ENCODE data around the gene RBX1. TPM values are rescaled to one million over a fixed set of nuclear protein-coding genes. Genes with fewer than 3 reads are reported as not detected.

Gene RBX1
- total and polyA plus RNA-seq, 7 experiments from 2014 or later, result 28.9 to 171 (median 34.3) TPM

- Histone ChIP-seq H3K27ac (ENCODE audit: low read depth, low read length) (no peak overlapping the region), H3K36me3 (ENCODE audit: control insufficient read depth in 2 of 3, insufficient read depth in 3 of 3, low read length in 3 of 3) (peaks cover 0 to 24% (median 0%) of the 10 kb centered on the region in 3 experiments), H3K4me1 (ENCODE audit: control insufficient read depth in 2 of 2, insufficient read depth in 2 of 2, low read length in 2 of 2) (no peaks in the 10 kb centered on the region), H3K9me3 (ENCODE audit: control insufficient read depth in 2 of 3, low read length in 3 of 3) (no peaks in the 10 kb centered on the region), H3K27me3 (ENCODE audit: control insufficient read depth in 2 of 2, insufficient read depth in 2 of 2, low read length in 2 of 2) (no peaks in the 10 kb centered on the region), H3K4me3 (ENCODE audit: low read length) (no peak overlapping the region)
- Mint-ChIP-seq H3K36me3 (peaks cover 3 to 21% (median 10%) of the 10 kb centered on the region in 5 donors), H3K9me3 (no peaks in the 10 kb centered on the region), H3K4me3 (no peak overlapping the region), H3K27me3 (no peaks in the 10 kb centered on the region), H3K4me1 (peaks cover 0 to 5% (median 0%) of the 10 kb centered on the region in 7 donors), H3K27ac (no peak overlapping the region)
- no peak for DNase-seq
- ChIA-PET POLR2A (interaction anchor here (0.7 kb wide), 1 partner anchor 84 kb away, joined by 3 read pairs; no protein-coding TSS in a partner anchor), CTCF (no interaction called here)
- no peak for ATAC-seq
- intact Hi-C loops (cut with micrococcal nuclease), result no loop called here
Observed at GRCh38 chr22:40975366-40975765, 24.2 kb downstream of the RBX1 start.

GRCh38 chr22:40976866-40977700 lies 25.9 kb downstream of the RBX1 start:
- peak overlapping the region in 1 of 9 donors; percentile 2 for H3K27ac Mint-ChIP-seq
- no peak for ATAC-seq
- Histone ChIP-seq H3K36me3 (ENCODE audit: control insufficient read depth in 2 of 3, insufficient read depth in 3 of 3, low read length in 3 of 3) (peaks cover 0 to 12% (median 0%) of the 10 kb centered on the region in 3 experiments), H3K27ac (ENCODE audit: low read depth, low read length) (no peak overlapping the region), H3K9me3 (ENCODE audit: control insufficient read depth in 2 of 3, low read length in 3 of 3) (no peaks in the 10 kb centered on the region), H3K4me1 (ENCODE audit: control insufficient read depth in 2 of 2, insufficient read depth in 2 of 2, low read length in 2 of 2) (no peaks in the 10 kb centered on the region), H3K27me3 (ENCODE audit: control insufficient read depth in 2 of 2, insufficient read depth in 2 of 2, low read length in 2 of 2) (no peaks in the 10 kb centered on the region), H3K4me3 (ENCODE audit: low read length) (no peak overlapping the region)
- intact Hi-C loops (cut with micrococcal nuclease), result no loop called here
- ChIA-PET POLR2A (interaction anchor here (0.6 kb wide), 1 partner anchor 42 kb away, joined by 3 read pairs; no protein-coding TSS in a partner anchor), CTCF (no interaction called here)
- H3K4me3 Mint-ChIP-seq, result no peak overlapping the region
- H3K36me3 Mint-ChIP-seq, result peaks cover 0 to 14% (median 8%) of the 10 kb centered on the region in 5 donors
- H3K4me1 Mint-ChIP-seq, result peaks cover 0 to 5% (median 0%) of the 10 kb centered on the region in 7 donors
- no peaks in the 10 kb centered on the region for H3K9me3 Mint-ChIP-seq
- no peak for DNase-seq
- H3K27me3 Mint-ChIP-seq, result no peaks in the 10 kb centered on the region

DNA sequence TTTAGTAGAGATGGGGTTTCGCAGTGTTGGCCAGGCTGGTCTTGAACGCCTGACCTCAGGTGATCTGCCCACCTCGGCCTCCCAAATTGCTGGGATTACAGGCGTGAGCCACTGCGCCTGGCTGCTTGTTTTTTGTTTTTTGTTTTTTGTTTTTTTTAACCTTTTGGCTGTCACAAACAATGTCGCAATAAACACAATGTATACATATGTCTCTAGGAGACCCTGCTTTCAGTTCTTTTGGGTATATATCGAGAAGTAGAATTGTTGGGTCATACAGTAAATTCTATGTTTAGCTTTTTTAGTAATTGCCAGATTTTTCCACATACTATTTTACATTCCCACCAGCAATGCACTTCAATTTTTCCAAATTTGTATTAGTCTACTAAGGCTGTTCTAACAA lies 28.0 kb downstream of the RBX1 start:
- intact Hi-C loops (cut with micrococcal nuclease), result no loop called here
- Mint-ChIP-seq H3K36me3 (no peaks in the 10 kb centered on the region), H3K9me3 (no peaks in the 10 kb centered on the region), H3K27ac (no peak overlapping the region), H3K27me3 (no peaks in the 10 kb centered on the region), H3K4me1 (peaks cover 0 to 5% (median 0%) of the 10 kb centered on the region in 7 donors), H3K4me3 (no peak overlapping the region)
- ChIA-PET POLR2A (no interaction called here), CTCF (no interaction called here)
- H3K9me3 ChIP-seq (ENCODE audit: control insufficient read depth in 2 of 3, low read length in 3 of 3), result no peaks in the 10 kb centered on the region
- no peak overlapping the region for H3K27ac ChIP-seq (ENCODE audit: low read depth, low read length)
- H3K4me1 ChIP-seq (ENCODE audit: control insufficient read depth in 2 of 2, insufficient read depth in 2 of 2, low read length in 2 of 2), result no peaks in the 10 kb centered on the region
- ATAC-seq (no peak), DNase-seq (no peak)
- no peak overlapping the region for H3K4me3 ChIP-seq (ENCODE audit: low read length)
- no peaks in the 10 kb centered on the region for H3K36me3 ChIP-seq (ENCODE audit: control insufficient read depth in 2 of 3, insufficient read depth in 3 of 3, low read length in 3 of 3)
- no peaks in the 10 kb centered on the region for H3K27me3 ChIP-seq (ENCODE audit: control insufficient read depth in 2 of 2, insufficient read depth in 2 of 2, low read length in 2 of 2)

DNA sequence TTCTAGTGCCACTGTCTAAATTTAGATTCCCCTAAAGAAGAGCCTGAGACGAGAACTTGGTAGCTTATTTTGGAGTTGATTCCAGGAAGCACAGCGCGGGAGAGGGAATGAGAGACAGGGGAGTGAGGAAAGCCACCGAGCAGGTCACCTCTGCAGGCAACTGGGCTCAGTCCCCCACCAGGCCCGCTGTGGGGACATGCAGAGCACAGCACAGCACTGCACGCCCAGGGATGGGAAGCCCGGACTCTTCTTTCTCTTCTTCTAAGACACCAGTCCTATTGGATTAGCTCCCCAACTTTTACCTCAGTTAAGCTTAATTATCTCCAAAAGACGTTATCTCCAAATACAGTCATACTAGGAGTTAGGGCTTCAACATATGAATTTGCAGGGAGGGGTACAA lies 28.7 kb downstream of the RBX1 start:
- H3K9me3 Mint-ChIP-seq, result no peaks in the 10 kb centered on the region
- H3K4me1 Mint-ChIP-seq, result peaks cover 0 to 5% (median 0%) of the 10 kb centered on the region in 7 donors
- no peak for ATAC-seq
- Histone ChIP-seq H3K27me3 (ENCODE audit: control insufficient read depth in 2 of 2, insufficient read depth in 2 of 2, low read length in 2 of 2) (no peaks in the 10 kb centered on the region), H3K4me3 (ENCODE audit: low read length) (no peak overlapping the region), H3K27ac (ENCODE audit: low read depth, low read length) (no peak overlapping the region), H3K9me3 (ENCODE audit: control insufficient read depth in 2 of 3, low read length in 3 of 3) (no peaks in the 10 kb centered on the region), H3K36me3 (ENCODE audit: control insufficient read depth in 2 of 3, insufficient read depth in 3 of 3, low read length in 3 of 3) (no peaks in the 10 kb centered on the region), H3K4me1 (ENCODE audit: control insufficient read depth in 2 of 2, insufficient read depth in 2 of 2, low read length in 2 of 2) (no peaks in the 10 kb centered on the region)
- ChIA-PET CTCF (no interaction called here), POLR2A (no interaction called here)
- H3K27me3 Mint-ChIP-seq, result no peaks in the 10 kb centered on the region
- no peak overlapping the region for H3K27ac Mint-ChIP-seq
- intact Hi-C loops (cut with micrococcal nuclease), result no loop called here
- no peaks in the 10 kb centered on the region for H3K36me3 Mint-ChIP-seq
- no peak overlapping the region for H3K4me3 Mint-ChIP-seq
- no peak for DNase-seq

DNA sequence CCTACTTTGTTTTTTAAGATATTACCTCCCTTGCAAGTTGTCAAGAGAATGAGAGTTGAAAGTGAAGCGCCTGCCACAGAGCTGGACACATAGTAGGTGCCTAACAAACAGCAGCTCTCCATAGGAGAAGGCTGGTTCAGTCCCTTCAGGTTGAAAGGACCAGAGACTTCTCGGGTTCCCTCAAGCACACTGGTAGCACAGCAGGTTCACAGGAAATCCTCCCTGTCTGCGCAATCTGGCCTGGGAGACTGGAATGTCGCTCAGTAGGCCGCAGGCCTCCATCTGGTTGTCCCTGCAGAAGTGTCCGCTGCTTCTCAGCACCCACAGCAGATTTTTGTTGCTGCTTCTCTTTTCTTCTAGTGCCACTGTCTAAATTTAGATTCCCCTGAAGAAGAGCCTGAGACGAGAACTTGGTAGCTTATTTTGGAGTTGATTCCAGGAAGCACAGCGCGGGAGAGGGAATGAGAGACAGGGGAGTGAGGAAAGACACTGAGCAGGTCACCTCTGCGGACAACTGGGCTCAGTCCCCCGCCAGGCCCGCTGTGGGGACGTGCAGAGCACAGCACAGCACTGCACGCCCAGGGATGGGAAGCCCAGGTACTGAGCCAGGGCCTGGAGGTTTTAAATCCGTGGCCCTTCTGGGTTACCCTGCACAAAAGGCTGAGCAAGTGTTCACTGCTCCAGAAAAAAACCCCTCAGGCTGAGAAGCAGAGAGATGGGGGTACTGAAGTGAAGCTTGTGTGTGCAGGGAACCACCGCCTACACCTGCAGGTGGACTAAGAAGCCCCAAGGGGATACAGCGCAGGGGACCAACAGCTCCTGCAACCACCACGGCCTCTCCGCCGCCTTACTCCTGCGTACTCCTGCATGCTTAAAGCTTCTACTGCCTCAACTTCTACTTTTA lies 31.6 kb downstream of the RBX1 start:
- Mint-ChIP-seq H3K9me3 (no peaks in the 10 kb centered on the region), H3K27me3 (no peaks in the 10 kb centered on the region), H3K4me3 (no peak overlapping the region), H3K27ac (no peak overlapping the region), H3K36me3 (no peaks in the 10 kb centered on the region), H3K4me1 (peaks cover 0 to 2% (median 0%) of the 10 kb centered on the region in 7 donors)
- intact Hi-C loops (cut with micrococcal nuclease), result no loop called here
- Histone ChIP-seq H3K27me3 (ENCODE audit: control insufficient read depth in 2 of 2, insufficient read depth in 2 of 2, low read length in 2 of 2) (no peaks in the 10 kb centered on the region), H3K9me3 (ENCODE audit: control insufficient read depth in 2 of 3, low read length in 3 of 3) (no peaks in the 10 kb centered on the region), H3K36me3 (ENCODE audit: control insufficient read depth in 2 of 3, insufficient read depth in 3 of 3, low read length in 3 of 3) (no peaks in the 10 kb centered on the region), H3K4me1 (ENCODE audit: control insufficient read depth in 2 of 2, insufficient read depth in 2 of 2, low read length in 2 of 2) (no peaks in the 10 kb centered on the region), H3K27ac (ENCODE audit: low read depth, low read length) (no peak overlapping the region), H3K4me3 (ENCODE audit: low read length) (no peak overlapping the region)
- no peak for ATAC-seq
- no peak for DNase-seq
- ChIA-PET POLR2A (no interaction called here), CTCF (interaction anchor here (0.5 kb wide), 1 partner anchor 1495 kb away, joined by 3 read pairs; no protein-coding TSS in a partner anchor)

GRCh38 chr22:40991298-40991697 lies 40.1 kb downstream of the RBX1 start:
- POLR2A ChIA-PET, result no interaction called here
- Histone ChIP-seq H3K27ac (ENCODE audit: low read depth, low read length) (no peak overlapping the region), H3K4me1 (ENCODE audit: control insufficient read depth in 2 of 2, insufficient read depth in 2 of 2, low read length in 2 of 2) (no peaks in the 10 kb centered on the region), H3K4me3 (ENCODE audit: low read length) (no peak overlapping the region), H3K27me3 (ENCODE audit: control insufficient read depth in 2 of 2, insufficient read depth in 2 of 2, low read length in 2 of 2) (no peaks in the 10 kb centered on the region), H3K9me3 (ENCODE audit: control insufficient read depth in 2 of 3, low read length in 3 of 3) (no peaks in the 10 kb centered on the region), H3K36me3 (ENCODE audit: control insufficient read depth in 2 of 3, insufficient read depth in 3 of 3, low read length in 3 of 3) (no peaks in the 10 kb centered on the region)
- ATAC-seq, result no peak
- Mint-ChIP-seq H3K36me3 (no peaks in the 10 kb centered on the region), H3K9me3 (peaks cover 0 to 1% (median 0%) of the 10 kb centered on the region in 11 donors), H3K27ac (peak overlapping the region in 1 of 9 donors; percentile 42), H3K4me3 (no peak overlapping the region), H3K4me1 (peaks cover 0 to 5% (median 0%) of the 10 kb centered on the region in 7 donors), H3K27me3 (peaks cover 0 to 18% (median 14%) of the 10 kb centered on the region in 5 donors)
- no peak for DNase-seq
- CTCF ChIA-PET, result no interaction called here
- intact Hi-C loops (cut with micrococcal nuclease), result no loop called here
